ENCODE data around the gene PLCB1. TPM values are rescaled to one million over a fixed set of nuclear protein-coding genes. Genes with fewer than 3 reads are reported as not detected.
A peak's percentile ranks its signal among the peaks of the same experiment; 100 is the strongest.

The PLCB1 gene
- total RNA-seq, 3 donors from 2014 or later: 7.2 to 50.7 (median 8.8) TPM

GRCh38 chr20:8646033-8646441, 514.0 kb downstream of the PLCB1 start:
- TF ChIP-seq CTCF (IDR thresholded peaks at IDR 0.05): no peak
- Histone ChIP-seq H3K36me3 (ENCODE audit: low read depth) (no peaks in the 10 kb centered on the region), H3K4me3 (no peak overlapping the region), H3K9me3 (no peaks in the 10 kb centered on the region), H3K4me1 (ENCODE audit: low read depth) (no peaks in the 10 kb centered on the region)
- ATAC-seq (no peak), DNase-seq (no peak)
- intact Hi-C loops (cut with DNase I, micrococcal nuclease): no loop called here

- H3K4me3 ChIP-seq: no peak overlapping the region
- TF ChIP-seq CTCF (IDR thresholded peaks at IDR 0.05): no peak
- DNase-seq: no peak
- no peaks in the 10 kb centered on the region for H3K4me1 ChIP-seq (ENCODE audit: low read depth)
- intact Hi-C loops (cut with DNase I, micrococcal nuclease): no loop called here
- ATAC-seq: no peak
- no peaks in the 10 kb centered on the region for H3K9me3 ChIP-seq
- H3K36me3 ChIP-seq (ENCODE audit: low read depth): no peaks in the 10 kb centered on the region
Observed at GRCh38 chr20:8646716-8647115, 514.6 kb downstream of the PLCB1 start.

GRCh38 chr20:8647961-8648441, 515.9 kb downstream of the PLCB1 start:
- H3K4me3 ChIP-seq: no peak overlapping the region
- no peaks in the 10 kb centered on the region for H3K4me1 ChIP-seq (ENCODE audit: low read depth)
- H3K36me3 ChIP-seq (ENCODE audit: low read depth): no peaks in the 10 kb centered on the region
- ATAC-seq (no peak), DNase-seq (peak in 1 of 3 donors; percentile 4)
- H3K9me3 ChIP-seq: no peaks in the 10 kb centered on the region
- no peak for TF ChIP-seq CTCF (IDR thresholded peaks at IDR 0.05)
- intact Hi-C loops (cut with DNase I, micrococcal nuclease): no loop called here

- Histone ChIP-seq H3K4me1 (ENCODE audit: low read depth) (no peaks in the 10 kb centered on the region), H3K9me3 (no peaks in the 10 kb centered on the region), H3K4me3 (no peak overlapping the region), H3K36me3 (ENCODE audit: low read depth) (no peaks in the 10 kb centered on the region)
- intact Hi-C loops (cut with DNase I, micrococcal nuclease): no loop called here
- DNase-seq (no peak), ATAC-seq (no peak)
- TF ChIP-seq CTCF (IDR thresholded peaks at IDR 0.05): no peak
Observed at GRCh38 chr20:8648466-8648865, 516.4 kb downstream of the PLCB1 start.

GRCh38 chr20:8652396-8652795, 520.3 kb downstream of the PLCB1 start:
- Histone ChIP-seq H3K36me3 (ENCODE audit: low read depth) (no peaks in the 10 kb centered on the region), H3K4me1 (ENCODE audit: low read depth) (no peaks in the 10 kb centered on the region), H3K9me3 (no peaks in the 10 kb centered on the region), H3K4me3 (no peak overlapping the region)
- TF ChIP-seq CTCF (IDR thresholded peaks at IDR 0.05): no peak
- no peak for ATAC-seq
- intact Hi-C loops (cut with DNase I, micrococcal nuclease): no loop called here
- no peak for DNase-seq

GRCh38 chr20:8654486-8654885, 522.4 kb downstream of the PLCB1 start:
- DNase-seq: no peak
- no peak for ATAC-seq
- no peak for TF ChIP-seq CTCF (IDR thresholded peaks at IDR 0.05)
- Histone ChIP-seq H3K36me3 (ENCODE audit: low read depth) (no peaks in the 10 kb centered on the region), H3K4me1 (ENCODE audit: low read depth) (no peaks in the 10 kb centered on the region), H3K4me3 (no peak overlapping the region), H3K9me3 (no peaks in the 10 kb centered on the region)
- intact Hi-C loops (cut with DNase I, micrococcal nuclease): no loop called here

Measured in mucosa of descending colon (tissue), 3 donors.